ENCODE results near the gene UBE2H. TPM values are rescaled to one million over a fixed set of nuclear protein-coding genes. Genes with fewer than 3 reads are reported as not detected.

Gene UBE2H
- total RNA-seq = 95.9 to 104 TPM (median 99.1 TPM) in 3 replicates

DNA sequence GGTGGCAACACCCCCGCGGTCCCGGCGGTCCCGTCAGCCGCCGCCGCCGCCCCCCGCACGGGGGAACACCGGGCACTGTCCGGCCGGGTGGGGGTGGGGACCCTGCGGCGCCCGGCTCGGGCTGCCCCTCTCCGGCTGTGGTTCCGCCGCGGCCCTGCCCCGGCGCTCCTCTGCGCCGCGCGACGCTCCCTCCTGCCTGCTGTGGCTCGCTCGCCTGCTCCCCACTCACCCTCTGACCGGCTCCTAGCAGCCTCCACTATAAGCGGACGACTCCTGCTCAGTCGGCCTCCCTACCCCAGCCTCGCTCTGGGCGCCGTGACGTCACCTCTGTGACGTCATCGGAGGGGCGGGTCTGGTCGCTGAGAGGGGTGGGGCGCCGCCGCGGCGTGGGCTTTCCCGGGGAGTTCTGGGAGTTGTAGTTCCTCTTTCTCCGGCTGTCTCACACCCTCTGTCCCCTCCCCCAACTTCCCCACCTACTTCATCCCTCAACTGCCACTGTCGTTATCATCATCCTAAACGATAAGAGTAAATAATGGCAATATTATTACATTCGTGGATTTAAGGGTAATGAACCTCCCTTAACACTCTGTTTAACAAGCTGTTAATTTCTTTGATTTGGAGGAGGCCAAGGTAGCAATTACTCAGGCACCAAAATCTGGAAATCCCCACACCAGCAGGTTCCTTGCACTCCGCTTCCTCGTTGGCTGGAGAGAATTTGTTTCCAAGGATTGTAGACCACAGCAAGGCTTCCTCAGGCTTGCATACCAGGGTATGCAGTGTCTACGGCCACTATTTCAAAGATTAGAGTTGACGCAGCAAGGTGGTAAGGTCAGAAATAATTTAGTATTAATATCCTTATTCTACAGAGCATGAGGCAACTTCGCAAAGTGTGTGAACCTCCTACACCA lies at the start of gene UBE2H:
Gene UBE2H, minus strand, starts transcription at position 308 of the 908 bp plus-strand sequence. CDS start 405 bp downstream, outside the sequence.
- H3K9me3 Mint-ChIP-seq = no peaks in the 10 kb centered on the region
- peak within 1 kb of the TSS; percentile 100 for H3K27ac Mint-ChIP-seq
- H3K4me1 Mint-ChIP-seq = peaks cover 11% of the 10 kb centered on the region
- DNase-seq (ENCODE audit: low spot score in 2 of 2, unreplicated experiment in 2 of 2) = peak; percentile 91 to 95
- TF ChIP-seq, protein P1, sequence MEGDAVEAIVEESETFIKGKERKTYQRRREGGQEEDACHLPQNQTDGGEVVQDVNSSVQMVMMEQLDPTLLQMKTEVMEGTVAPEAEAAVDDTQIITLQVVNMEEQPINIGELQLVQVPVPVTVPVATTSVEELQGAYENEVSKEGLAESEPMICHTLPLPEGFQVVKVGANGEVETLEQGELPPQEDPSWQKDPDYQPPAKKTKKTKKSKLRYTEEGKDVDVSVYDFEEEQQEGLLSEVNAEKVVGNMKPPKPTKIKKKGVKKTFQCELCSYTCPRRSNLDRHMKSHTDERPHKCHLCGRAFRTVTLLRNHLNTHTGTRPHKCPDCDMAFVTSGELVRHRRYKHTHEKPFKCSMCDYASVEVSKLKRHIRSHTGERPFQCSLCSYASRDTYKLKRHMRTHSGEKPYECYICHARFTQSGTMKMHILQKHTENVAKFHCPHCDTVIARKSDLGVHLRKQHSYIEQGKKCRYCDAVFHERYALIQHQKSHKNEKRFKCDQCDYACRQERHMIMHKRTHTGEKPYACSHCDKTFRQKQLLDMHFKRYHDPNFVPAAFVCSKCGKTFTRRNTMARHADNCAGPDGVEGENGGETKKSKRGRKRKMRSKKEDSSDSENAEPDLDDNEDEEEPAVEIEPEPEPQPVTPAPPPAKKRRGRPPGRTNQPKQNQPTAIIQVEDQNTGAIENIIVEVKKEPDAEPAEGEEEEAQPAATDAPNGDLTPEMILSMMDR (IDR thresholded peaks at IDR 0.05; ENCODE audit: unreplicated experiment) = no peak
- H3K36me3 Mint-ChIP-seq = no peaks in the 10 kb centered on the region
- H3K27me3 Mint-ChIP-seq (ENCODE audit: low read depth) = no peaks in the 10 kb centered on the region
- peak within 1 kb of the TSS; percentile 99 for H3K4me3 Mint-ChIP-seq

- Mint-ChIP-seq H3K4me1 (no peaks in the 10 kb centered on the region), H3K27me3 (ENCODE audit: low read depth) (no peaks in the 10 kb centered on the region), H3K36me3 (no peaks in the 10 kb centered on the region), H3K27ac (no peak overlapping the region), H3K9me3 (no peaks in the 10 kb centered on the region), H3K4me3 (no peak overlapping the region)
- TF ChIP-seq, protein P1 (IDR thresholded peaks at IDR 0.05; ENCODE audit: unreplicated experiment) = no peak
- no peak for DNase-seq (ENCODE audit: low spot score in 2 of 2, unreplicated experiment in 2 of 2)
Measured at GRCh38 chr7:129998446-129998845, 45.7 kb upstream of the UBE2H start.

- Mint-ChIP-seq H3K27me3 (ENCODE audit: low read depth) (no peaks in the 10 kb centered on the region), H3K9me3 (no peaks in the 10 kb centered on the region), H3K4me1 (no peaks in the 10 kb centered on the region), H3K27ac (no peak overlapping the region), H3K36me3 (no peaks in the 10 kb centered on the region), H3K4me3 (no peak overlapping the region)
- TF ChIP-seq, protein P1 (IDR thresholded peaks at IDR 0.05; ENCODE audit: unreplicated experiment) = no peak
- no peak for DNase-seq (ENCODE audit: low spot score in 2 of 2, unreplicated experiment in 2 of 2)
Measured at GRCh38 chr7:129997285-129997684, 44.5 kb upstream of the UBE2H start.

DNA sequence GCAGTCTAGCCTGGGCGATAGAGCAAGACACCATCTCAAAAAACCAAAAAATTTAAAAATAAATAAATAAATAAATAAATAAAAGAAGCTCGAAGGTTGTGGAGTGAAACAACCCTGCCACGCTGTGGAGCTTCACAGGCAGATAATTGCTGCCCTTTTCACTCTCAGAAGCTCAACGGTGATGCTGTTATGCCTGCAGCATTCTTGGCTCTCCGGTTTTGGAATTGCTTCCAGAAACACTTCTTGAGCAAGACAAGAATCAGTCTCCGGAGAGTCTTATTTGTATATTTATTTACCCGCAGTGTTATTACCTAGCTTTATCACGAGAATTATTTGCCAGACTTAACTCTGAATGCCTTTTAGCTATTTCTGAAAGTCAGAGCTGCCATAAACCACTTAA lies 40.5 kb upstream of the UBE2H start:
- Mint-ChIP-seq H3K4me3 (no peak overlapping the region), H3K27ac (no peak overlapping the region), H3K4me1 (peaks cover 12% of the 10 kb centered on the region), H3K9me3 (no peaks in the 10 kb centered on the region), H3K27me3 (ENCODE audit: low read depth) (no peaks in the 10 kb centered on the region), H3K36me3 (no peaks in the 10 kb centered on the region)
- no peak for DNase-seq (ENCODE audit: low spot score in 2 of 2, unreplicated experiment in 2 of 2)
- TF ChIP-seq, protein P1 (IDR thresholded peaks at IDR 0.05; ENCODE audit: unreplicated experiment) = no peak

GRCh38 chr7:129990403-129991192 lies 37.8 kb upstream of the UBE2H start:
- TF ChIP-seq, protein P1 (IDR thresholded peaks at IDR 0.05; ENCODE audit: unreplicated experiment) = no peak
- H3K36me3 Mint-ChIP-seq = no peaks in the 10 kb centered on the region
- no peak for DNase-seq (ENCODE audit: low spot score in 2 of 2, unreplicated experiment in 2 of 2)
- H3K9me3 Mint-ChIP-seq = no peaks in the 10 kb centered on the region
- peak overlapping the region; percentile 94 for H3K27ac Mint-ChIP-seq
- H3K27me3 Mint-ChIP-seq (ENCODE audit: low read depth) = no peaks in the 10 kb centered on the region
- no peak overlapping the region for H3K4me3 Mint-ChIP-seq
- H3K4me1 Mint-ChIP-seq = peaks cover 12% of the 10 kb centered on the region
